Muscle of arm (tissue), 12 donors: ENCODE data around the gene ERBB4. TPM values are rescaled to one million over a fixed set of nuclear protein-coding genes. Genes with fewer than 3 reads are reported as not detected.
"Not testable (repeated sequence)": the region's sequence is repeated elsewhere in the genome, so short reads cannot be mapped to it uniquely, and the experiment has no call there.

Source experiments
- DNase-seq: peaks from one replicate; pipeline ENCODE4 v3.0.0-alpha.2; 2013
- polyA plus RNA-seq, 12 donors: library from polyadenylated mRNA; unstranded; fragments of 120-200 nt; gene quantifications; one replicate each; pipeline ENCODE4 v1.2.1, GENCODE V29; 2013; ENCODE audit not compliant: insufficient read length in 12 of 12

Gene ERBB4
- polyA plus RNA-seq, 12 donors, result 3.1 to 16.0 (median 10.8) TPM; not detected in 1

- DNase-seq, result no peak
Observed at GRCh38 chr2:212530373-212530772, 8.2 kb downstream of the ERBB4 start.

- no peak for DNase-seq
Observed at GRCh38 chr2:212528106-212528856, 10.3 kb downstream of the ERBB4 start.

- no peak for DNase-seq
Observed at GRCh38 chr2:212526059-212526458, 12.5 kb downstream of the ERBB4 start.

GRCh38 chr2:212523756-212524155 lies 14.8 kb downstream of the ERBB4 start:
- DNase-seq, result no peak

- no peak for DNase-seq
Observed at GRCh38 chr2:212520340-212520739, 18.3 kb downstream of the ERBB4 start.

- DNase-seq, result no peak
Observed at GRCh38 chr2:212517693-212518092, 20.9 kb downstream of the ERBB4 start.

- no peak for DNase-seq
Observed at GRCh38 chr2:212505586-212505985, 33.0 kb downstream of the ERBB4 start.

- DNase-seq, result no peak
Observed at GRCh38 chr2:212495046-212495445, 43.6 kb downstream of the ERBB4 start.

- DNase-seq, result no peak
Observed at GRCh38 chr2:212494418-212495020, 44.1 kb downstream of the ERBB4 start.

- DNase-seq, result no peak
Observed at GRCh38 chr2:212489719-212490346, 48.8 kb downstream of the ERBB4 start.

GRCh38 chr2:212488611-212489010 lies 50.0 kb downstream of the ERBB4 start:
- no peak for DNase-seq

GRCh38 chr2:212484563-212485080 lies 54.0 kb downstream of the ERBB4 start:
- DNase-seq, result no peak

GRCh38 chr2:212480447-212480846 lies 58.2 kb downstream of the ERBB4 start:
- DNase-seq, result no peak

- no peak for DNase-seq
Observed at GRCh38 chr2:212477571-212477970, 61.0 kb downstream of the ERBB4 start.

- DNase-seq, result no peak
Observed at GRCh38 chr2:212473211-212473610, 65.4 kb downstream of the ERBB4 start.

- DNase-seq, result not testable (repeated sequence)
Observed at GRCh38 chr2:212467551-212467950, 71.1 kb downstream of the ERBB4 start.

GRCh38 chr2:212465456-212465855 lies 73.1 kb downstream of the ERBB4 start:
- no peak for DNase-seq

- not testable (repeated sequence) for DNase-seq
Observed at GRCh38 chr2:212461708-212462107, 76.9 kb downstream of the ERBB4 start.

GRCh38 chr2:212454149-212454548 lies 84.5 kb downstream of the ERBB4 start:
- no peak for DNase-seq

- DNase-seq, result no peak
Observed at GRCh38 chr2:212451786-212452231, 86.8 kb downstream of the ERBB4 start.

- DNase-seq, result no peak
Observed at GRCh38 chr2:212448698-212449097, 89.9 kb downstream of the ERBB4 start.

GRCh38 chr2:212441821-212442220 lies 96.8 kb downstream of the ERBB4 start:
- DNase-seq, result no peak

GRCh38 chr2:212441141-212441540 lies 97.5 kb downstream of the ERBB4 start:
- DNase-seq, result no peak
